K562 (cell line): ENCODE results near the gene METTL3. TPM values are rescaled to one million over a fixed set of nuclear protein-coding genes. Genes with fewer than 3 reads are reported as not detected.
A peak's percentile ranks its signal among the peaks of the same experiment; 100 is the strongest.

Experiments
- ARID4B ChIP-seq: sonication (generic); formaldehyde crosslinking; IDR thresholded peaks from 2 replicates; pipeline ENCODE4 v1.8.0; 2022; ENCODE audit warnings: mild to moderate bottlenecking, missing genetic modification reagents
- ARNT ChIP-seq, 2 experiments: fragments of 450-650 bp; IDR thresholded peaks; 2 replicates each; pipeline ENCODE4 v1.6.1; 2016; ENCODE audit warnings: mild to moderate bottlenecking in 1 of 2
- BRF1 ChIP-seq: IDR thresholded peaks from 3 replicates; pipeline ENCODE4 v1.6.1; 2011; ENCODE audit warnings: borderline replicate concordance, mild to moderate bottlenecking; ENCODE audit not compliant: insufficient read length; ENCODE audit errors: extremely low read depth
- COPS2 ChIP-seq: fragments of 450-650 bp; conservative IDR thresholded peaks from 2 replicates; pipeline ENCODE4 v1.6.1; 2016; ENCODE audit warnings: mild to moderate bottlenecking, moderate library complexity
- ETS2 ChIP-seq: IDR thresholded peaks from 2 replicates; pipeline ENCODE4 v1.6.1; 2016; ENCODE audit warnings: borderline replicate concordance, missing genetic modification characterization, mild to moderate bottlenecking, moderate library complexity, missing compliant biosample characterization; ENCODE audit not compliant: poor library complexity, severe bottlenecking
- GABPB2 ChIP-seq: fragments of 250-450 bp; sonication (Bioruptor Pico); conservative IDR thresholded peaks from 2 replicates; pipeline ENCODE4 v1.5.1; 2021; ENCODE audit warnings: mild to moderate bottlenecking
- KDM5B ChIP-seq: fragments of 200-600 bp; sonication (generic); IDR thresholded peaks from 2 replicates; pipeline ENCODE4 v1.6.1; 2012; ENCODE audit warnings: low read depth, mild to moderate bottlenecking, moderate library complexity, low read length, control low read depth, inconsistent platforms; ENCODE audit not compliant: insufficient replicate concordance
- KLF13 ChIP-seq: fragments of 450-650 bp; IDR thresholded peaks from 2 replicates; pipeline ENCODE4 v1.6.1; 2016; ENCODE audit warnings: missing genetic modification characterization, low read depth, mild to moderate bottlenecking, missing compliant biosample characterization, moderate library complexity, borderline replicate concordance
- NR2C2 ChIP-seq, 2 experiments: fragments of 200-800 bp in 1 of 2; sonication (Bioruptor generic) in 1 of 2; sonication (generic) in 1 of 2; formaldehyde crosslinking in 1 of 2; IDR thresholded peaks; 2 replicates each; pipeline versions ENCODE4 v1.6.1 to v1.8.0; 2016 to 2022; ENCODE audit warnings: mild to moderate bottlenecking in 1 of 2, missing compliant biosample characterization in 1 of 2, missing genetic modification characterization in 1 of 2, missing genetic modification reagents in 1 of 2
- SNIP1 ChIP-seq: fragments of 450-650 bp; IDR thresholded peaks from 2 replicates; pipeline ENCODE4 v1.7.1; 2017; ENCODE audit warnings: low read depth, mild to moderate bottlenecking
- TRIM24 ChIP-seq, 2 experiments: fragments of 450-650 bp; IDR thresholded peaks; 2 replicates each; pipeline ENCODE4 v1.6.1; 2016
- ZBTB2 ChIP-seq: fragments of 450-650 bp; IDR thresholded peaks from 2 replicates; pipeline ENCODE4 v1.6.1; 2016; ENCODE audit warnings: antibody characterized with exemption
- ZNF780A ChIP-seq: fragments of 250-450 bp; sonication (Bioruptor Pico); IDR thresholded peaks from 2 replicates; pipeline ENCODE4 v1.5.0; 2021; ENCODE audit warnings: mild to moderate bottlenecking
- ZSCAN32 ChIP-seq: fragments of 450-650 bp; formaldehyde crosslinking; IDR thresholded peaks from 2 replicates; pipeline ENCODE4 v1.4.0; 2020; ENCODE audit warnings: mild to moderate bottlenecking, moderate library complexity
- polyA plus RNA-seq, 8 experiments: library from polyadenylated mRNA; depleted of rRNA in 4 of 8; stranded (reverse) in 5 of 8; unstranded in 3 of 8; fragments of >200 nt; fragmentation: Nextera tagmentation in 2 of 8; fragmentation: Illumina TruSeq in 1 of 8; extraction: Ambion mirVana in 2 of 8; extraction: Trizol in 1 of 8; gene quantifications; 2 replicates each; pipeline versions ENCODE4 v1.2.1 to v1.2.3, GENCODE V29; 2011 to 2014; ENCODE audit warnings: inconsistent platforms in 1 of 8, missing spikeins in 1 of 8
- total RNA-seq, 7 experiments: library from RNA; depleted of rRNA in 6 of 7; stranded (reverse); fragments of >200 nt in 6 of 7; fragmentation: Illumina TruSeq in 2 of 7; extraction: Trizol in 2 of 7; gene quantifications; 2 replicates each; pipeline versions ENCODE4 v1.2.1 to v1.2.3, GENCODE V29; 2011 to 2021; ENCODE audit warnings: low replicate concordance in 1 of 7
- TF ChIP-seq, protein P1 (sequence below): fragments of 250-450 bp; sonication (Bioruptor Pico); IDR thresholded peaks from 2 replicates; pipeline ENCODE4 v1.8.0; 2022; ENCODE audit warnings: inconsistent platforms
- TF ChIP-seq, protein P2 (sequence below): sonication (generic); formaldehyde crosslinking; IDR thresholded peaks from 2 replicates; pipeline ENCODE4 v1.8.1; 2022; ENCODE audit warnings: missing genetic modification reagents
- TF ChIP-seq, protein P3 (sequence below): fragments of 250-450 bp; sonication (Bioruptor Pico); IDR thresholded peaks from 2 replicates; pipeline ENCODE4 v1.9.0; 2021; ENCODE audit warnings: mild to moderate bottlenecking

The METTL3 gene
- total and polyA plus RNA-seq, 9 of the 15 experiments (the other 6 are each of a cell fraction or from before 2014, with no cell fraction given) = 42.1 to 151 (median 65.7) TPM

- TF ChIP-seq NR2C2 (CRISPR knock-in tag; IDR thresholded peaks at IDR 0.05) (peak; percentile 45; the same call in 1 of the 2 replicates), NR2C2 (tag; IDR thresholded peaks at IDR 0.05) (peak; percentile 93), ETS2 (tag) (no peak), ZNF780A (no peak), KDM5B (no peak), SNIP1 (peak; percentile 89), GABPB2 (CRISPR knock-in tag) (no peak), ARNT (IDR thresholded peaks at IDR 0.05) (peak in 1 of 2 experiments; percentile 74; a peak in 1 of 4 replicates), ZSCAN32 (CRISPR knock-in tag) (no peak), COPS2 (no peak), TRIM24 (IDR thresholded peaks at IDR 0.05) (0 out of 4 replicates have a peak, but pooled peaks of 1 of the 2 experiments have one; percentile 12), BRF1 (no peak), ZBTB2 (no peak), ARID4B (peak; percentile 20; the same call in 1 of the 2 replicates), KLF13 (tag) (no peak)
- TF ChIP-seq, protein P1, sequence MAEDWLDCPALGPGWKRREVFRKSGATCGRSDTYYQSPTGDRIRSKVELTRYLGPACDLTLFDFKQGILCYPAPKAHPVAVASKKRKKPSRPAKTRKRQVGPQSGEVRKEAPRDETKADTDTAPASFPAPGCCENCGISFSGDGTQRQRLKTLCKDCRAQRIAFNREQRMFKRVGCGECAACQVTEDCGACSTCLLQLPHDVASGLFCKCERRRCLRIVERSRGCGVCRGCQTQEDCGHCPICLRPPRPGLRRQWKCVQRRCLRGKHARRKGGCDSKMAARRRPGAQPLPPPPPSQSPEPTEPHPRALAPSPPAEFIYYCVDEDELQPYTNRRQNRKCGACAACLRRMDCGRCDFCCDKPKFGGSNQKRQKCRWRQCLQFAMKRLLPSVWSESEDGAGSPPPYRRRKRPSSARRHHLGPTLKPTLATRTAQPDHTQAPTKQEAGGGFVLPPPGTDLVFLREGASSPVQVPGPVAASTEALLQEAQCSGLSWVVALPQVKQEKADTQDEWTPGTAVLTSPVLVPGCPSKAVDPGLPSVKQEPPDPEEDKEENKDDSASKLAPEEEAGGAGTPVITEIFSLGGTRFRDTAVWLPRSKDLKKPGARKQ = no peak
- TF ChIP-seq, protein P2, sequence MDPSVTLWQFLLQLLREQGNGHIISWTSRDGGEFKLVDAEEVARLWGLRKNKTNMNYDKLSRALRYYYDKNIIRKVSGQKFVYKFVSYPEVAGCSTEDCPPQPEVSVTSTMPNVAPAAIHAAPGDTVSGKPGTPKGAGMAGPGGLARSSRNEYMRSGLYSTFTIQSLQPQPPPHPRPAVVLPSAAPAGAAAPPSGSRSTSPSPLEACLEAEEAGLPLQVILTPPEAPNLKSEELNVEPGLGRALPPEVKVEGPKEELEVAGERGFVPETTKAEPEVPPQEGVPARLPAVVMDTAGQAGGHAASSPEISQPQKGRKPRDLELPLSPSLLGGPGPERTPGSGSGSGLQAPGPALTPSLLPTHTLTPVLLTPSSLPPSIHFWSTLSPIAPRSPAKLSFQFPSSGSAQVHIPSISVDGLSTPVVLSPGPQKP (CRISPR knock-in tag) = no peak
- TF ChIP-seq, protein P3, sequence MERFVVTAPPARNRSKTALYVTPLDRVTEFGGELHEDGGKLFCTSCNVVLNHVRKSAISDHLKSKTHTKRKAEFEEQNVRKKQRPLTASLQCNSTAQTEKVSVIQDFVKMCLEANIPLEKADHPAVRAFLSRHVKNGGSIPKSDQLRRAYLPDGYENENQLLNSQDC (CRISPR knock-in tag) = no peak
Observed at GRCh38 chr14:21476925-21477681, 34.0 kb downstream of the METTL3 start, which contains the start of the genes RAB2B and TOX4 (continued).
